Adrenal gland (tissue), 12 donors: Measurements from ENCODE around the gene ARHGEF3. TPM values are rescaled to one million over a fixed set of nuclear protein-coding genes. Genes with fewer than 3 reads are reported as not detected.

ENCODE experiments used
- DNase-seq, 7 donors: peaks; one replicate each; pipeline ENCODE4 v3.0.0-alpha.2; 2019 to 2020
- H3K27ac ChIP-seq, 5 donors: fragments of 200-600 bp; sonication (generic) in 4 of 5; 1 replicate in 3 of 5; 2 replicates in 2 of 5; pipeline versions ENCODE4 v1.5.1 to v1.8.0; 2016 to 2020; ENCODE audit warnings: mild to moderate bottlenecking in 1 of 5
- H3K27me3 ChIP-seq: fragments of 200-600 bp; 2 replicates; pipeline ENCODE4 v1.8.0; 2021
- H3K36me3 ChIP-seq, 2 donors: fragments of 200-600 bp; replicated peaks in 1 of 2; 1 replicate in 1 of 2; 2 replicates in 1 of 2; pipeline versions ENCODE4 v1.5.1 to v1.8.0; 2018 to 2022
- H3K4me1 ChIP-seq, 2 donors: fragments of 200-600 bp; replicated peaks in 1 of 2; 1 replicate in 1 of 2; 2 replicates in 1 of 2; pipeline versions ENCODE4 v1.5.1 to v1.8.0; 2018 to 2021
- H3K4me3 ChIP-seq, 4 donors: fragments of 200-600 bp; sonication (generic) in 3 of 4; one replicate each; pipeline ENCODE4 v1.5.1; 2016 to 2018
- H3K9me3 ChIP-seq, 3 donors: fragments of 200-600 bp; sonication (generic) in 1 of 3; replicated peaks in 1 of 3; 1 replicate in 2 of 3; 2 replicates in 1 of 3; pipeline versions ENCODE4 v1.5.1 to v1.8.0; 2016 to 2021
- CTCF ChIP-seq, 6 experiments: fragments of 450-650 bp in 4 of 6; fragments of 200-600 bp in 2 of 6; sonication (generic) in 1 of 6; IDR thresholded peaks; 1 replicate in 5 of 6; 2 replicates in 1 of 6; pipeline versions ENCODE4 v1.5.1 to v1.8.0; 2016 to 2021; ENCODE audit warnings: antibody characterized with exemption in 6 of 6, mild to moderate bottlenecking in 2 of 6, moderate library complexity in 1 of 6
- POLR2A ChIP-seq, 2 donors: fragments of 450-650 bp; IDR thresholded peaks; one replicate each; pipeline ENCODE4 v1.6.1; 2017; ENCODE audit warnings: antibody characterized with exemption in 2 of 2, mild to moderate bottlenecking in 2 of 2, moderate library complexity in 1 of 2
- WGBS, 4 donors: extraction: QIAGEN DNeasy Blood & Tissue Kit in 2 of 4; methylation state at CpG; one replicate each; pipeline versions ENCODE4 v1.1.5 to v1.1.7; 2013 to 2017; 5-methylcytosine and 5-hydroxymethylcytosine counted together
- intact Hi-C, 2 donors: fragments of 100-400 bp; cut with DNase I; formaldehyde crosslinking; loops; one replicate each; pipeline versions ENCODE4 v1.14.1 to v1.15.0; 2022 to 2023
- polyA plus RNA-seq, 3 donors: library from polyadenylated mRNA; stranded (reverse); fragments of 200-250 nt in 2 of 3; fragments of 350-450 nt in 1 of 3; fragmentation: Illumina TruSeq in 1 of 3; extraction: RNeasy Lipid Tissue Mini Kit (QIAGEN cat#74804) in 1 of 3; gene quantifications; one replicate each; pipeline ENCODE4 v1.2.3, GENCODE V29; 2013 to 2014
- total RNA-seq, 9 donors: library from RNA; depleted of rRNA in 4 of 9; stranded (reverse); fragments of >200 nt in 4 of 9; fragments of 120-200 nt in 1 of 9; fragmentation: NEBNext Ultra II Directional in 1 of 9; extraction: Animal tissue kit (Norgen Biotek cat#: 25700) in 1 of 9; gene quantifications; one replicate each; pipeline versions ENCODE4 v1.1.0 to v1.2.4, GENCODE V29; 2013 to 2023
- donor health status: healthy with polysubstance abuse.
- donor health status: Bipolar disorder and iron deficiency.
- donor health status: DM: yes; HTN: yes; CAD: no.
- donor health status: DM: no; HTN: no; CAD: no.
- donor health status: DM: no; HTN: no; CAD: no.
- donor health status: DM: yes; HTN: yes; CAD: no.

The ARHGEF3 gene
- total and polyA plus RNA-seq, 12 donors: 26.6 to 122 (median 61.7) TPM

- Histone ChIP-seq H3K4me1 (peaks cover 12 to 52% of the 10 kb centered on the region in 2 donors), H3K27me3 (no peaks in the 10 kb centered on the region), H3K4me3 (no peak overlapping the region), H3K27ac (peak overlapping the region in 2 of 5 donors; percentile 68 to 72), H3K9me3 (no peaks in the 10 kb centered on the region), H3K36me3 (no peaks in the 10 kb centered on the region)
- TF ChIP-seq POLR2A (IDR thresholded peaks at IDR 0.05) (no peak), CTCF (IDR thresholded peaks at IDR 0.05) (no peak)
- no peak for DNase-seq
- intact Hi-C loops: no loop called here
- 82 to 92% (median 85%) methylated on average over 1 of the region's 1 CpG for WGBS, 4 donors
Observed at GRCh38 chr3:56762718-56763117, 39.0 kb downstream of the ARHGEF3 start.

- TF ChIP-seq CTCF (IDR thresholded peaks at IDR 0.05) (no peak), POLR2A (IDR thresholded peaks at IDR 0.05) (peak in 1 of 2 donors; percentile 9)
- Histone ChIP-seq H3K4me3 (no peak overlapping the region), H3K9me3 (no peaks in the 10 kb centered on the region), H3K27me3 (no peaks in the 10 kb centered on the region), H3K4me1 (peaks cover 12 to 52% of the 10 kb centered on the region in 2 donors), H3K36me3 (no peaks in the 10 kb centered on the region), H3K27ac (peak overlapping the region in 2 of 5 donors; percentile 68 to 72)
- WGBS, 4 donors: 85 to 89% (median 87%) methylated on average over 11 of the region's 11 CpGs
- intact Hi-C loops: no loop called here
- peak in 1 of 7 donors; percentile 42 for DNase-seq
Observed at GRCh38 chr3:56761887-56762651, 39.7 kb downstream of the ARHGEF3 start.

GRCh38 chr3:56761023-56761422, 40.7 kb downstream of the ARHGEF3 start:
- H3K4me1 ChIP-seq: peaks cover 12 to 57% of the 10 kb centered on the region in 2 donors
- TF ChIP-seq POLR2A (IDR thresholded peaks at IDR 0.05) (no peak), CTCF (IDR thresholded peaks at IDR 0.05) (no peak)
- intact Hi-C loops: no loop called here
- no peaks in the 10 kb centered on the region for H3K36me3 ChIP-seq
- H3K27ac ChIP-seq: peak overlapping the region in 1 of 5 donors; percentile 68
- no peaks in the 10 kb centered on the region for H3K27me3 ChIP-seq
- WGBS, 4 donors: 100% methylated on average over 2 of the region's 2 CpGs
- peak in 1 of 7 donors; percentile 9 for DNase-seq
- H3K4me3 ChIP-seq: no peak overlapping the region
- no peaks in the 10 kb centered on the region for H3K9me3 ChIP-seq

- WGBS, 4 donors: 95 to 97% (median 96%) methylated on average over 3 of the region's 3 CpGs
- intact Hi-C loops: no loop called here
- TF ChIP-seq CTCF (IDR thresholded peaks at IDR 0.05) (no peak), POLR2A (IDR thresholded peaks at IDR 0.05) (no peak)
Observed at GRCh38 chr3:56759532-56759931, 42.2 kb downstream of the ARHGEF3 start.

More at GRCh38 chr3:56759532-56759931, 42.2 kb downstream of the ARHGEF3 start:
- Histone ChIP-seq H3K4me1 (peaks cover 12 to 54% of the 10 kb centered on the region in 2 donors), H3K36me3 (no peaks in the 10 kb centered on the region), H3K4me3 (no peak overlapping the region), H3K27ac (peak overlapping the region in 2 of 5 donors; percentile 37 to 87), H3K27me3 (no peaks in the 10 kb centered on the region), H3K9me3 (no peaks in the 10 kb centered on the region)
- no peak for DNase-seq
